Panc1 (cell line): ENCODE measurements around the gene HSP90B1. TPM values are rescaled to one million over a fixed set of nuclear protein-coding genes. Genes with fewer than 3 reads are reported as not detected.

Experiments
- ATAC-seq: fragments of 200-7000 bp; cut with Tn5 transposase; 2 replicates; pipeline ENCODE4 v1.9.1; 2020; ENCODE audit warnings: mild to moderate bottlenecking, moderate library complexity
- BruUV-seq: library from RNA; stranded (reverse); fragments of 400-500 nt; replicated peaks from 2 replicates; lab custom pipeline; 2021; lab: Mats Ljungman, UMichigan
- CTCF ChIA-PET: fragments of 300-600 bp; sonication (Branson Sonifier 250); formaldehyde crosslinking; loops from one replicate; lab custom pipeline; 2022; ENCODE audit warnings: antibody characterized with exemption; lab: Charles Lee
- POLR2A ChIA-PET: fragments of 300-600 bp; sonication (Branson Sonifier 250); formaldehyde crosslinking; loops from one replicate; lab custom pipeline; 2022; ENCODE audit warnings: antibody characterized with exemption; lab: Charles Lee
- DNase-seq: peaks from one replicate; pipeline ENCODE4 v3.0.0-alpha.2; 2010; ENCODE audit warnings: low read depth, low spot score
- H3K27ac ChIP-seq: 2 replicates; pipeline ENCODE4 v1.5.1; 2011; ENCODE audit warnings: mild to moderate bottlenecking, low read length, inconsistent platforms
- H3K27me3 ChIP-seq: fragments of 200-500 bp; sonication (Bioruptor generic); 2 replicates; pipeline ENCODE4 v1.6.0; 2014; ENCODE audit warnings: low read length, inconsistent platforms; ENCODE audit not compliant: control insufficient read depth, insufficient read depth
- H3K36me3 ChIP-seq: fragments of 200-500 bp; sonication (Bioruptor generic); 2 replicates; pipeline ENCODE4 v1.5.1; 2014; ENCODE audit warnings: inconsistent platforms, mild to moderate bottlenecking, low read length, moderate library complexity; ENCODE audit not compliant: control insufficient read depth, insufficient read depth
- H3K4me1 ChIP-seq: 2 replicates; pipeline ENCODE4 v1.5.1; 2011; ENCODE audit warnings: inconsistent platforms, mild to moderate bottlenecking, low read length, moderate library complexity; ENCODE audit not compliant: control insufficient read depth, insufficient read depth
- H3K4me3 ChIP-seq, 2 experiments: 2 replicates each; pipeline ENCODE4 v1.5.1; 2011 to 2012; ENCODE audit warnings: low read depth in 2 of 2, low read length in 2 of 2, mild to moderate bottlenecking in 2 of 2, inconsistent platforms in 1 of 2, moderate library complexity in 1 of 2
- H3K9me3 ChIP-seq: fragments of 200-500 bp; sonication (Bioruptor generic); 2 replicates; pipeline ENCODE4 v1.5.1; 2014; ENCODE audit warnings: low read depth, mild to moderate bottlenecking, inconsistent platforms, low read length, moderate library complexity; ENCODE audit not compliant: control insufficient read depth, insufficient read depth
- CTCF ChIP-seq: fragments of 450-650 bp; IDR thresholded peaks from 2 replicates; pipeline ENCODE4 v1.5.1; 2017; ENCODE audit warnings: mild to moderate bottlenecking
- POLR2AphosphoS5 ChIP-seq: IDR thresholded peaks from 2 replicates; pipeline ENCODE4 v1.6.1; 2012; ENCODE audit warnings: mild to moderate bottlenecking, low read depth, low read length, moderate library complexity
- REST ChIP-seq, 2 experiments: IDR thresholded peaks; 2 replicates each; pipeline ENCODE4 v1.6.1; 2011 to 2012; ENCODE audit warnings: low read depth in 2 of 2, control low read depth in 1 of 2, low read length in 1 of 2, mild to moderate bottlenecking in 1 of 2, moderate library complexity in 1 of 2; ENCODE audit not compliant: insufficient read depth in 1 of 2
- SIN3A ChIP-seq: IDR thresholded peaks from 2 replicates; pipeline ENCODE4 v1.6.1; 2012; ENCODE audit warnings: low read depth, mild to moderate bottlenecking, low read length, moderate library complexity, borderline replicate concordance; ENCODE audit not compliant: insufficient read depth
- TCF7L2 ChIP-seq: IDR thresholded peaks from 2 replicates; pipeline ENCODE4 v1.6.1; 2011; ENCODE audit warnings: mild to moderate bottlenecking, low read depth, low read length, inconsistent platforms
- in situ Hi-C: cut with HindIII; loops from 2 replicates; pipeline ENCODE4 v1.10.0; 2016; ENCODE audit warnings: low sequenced_read_pairs, low pct_unique_long_range_greater_than_20kb
- intact Hi-C: fragments of 100-400 bp; cut with micrococcal nuclease; formaldehyde crosslinking; loops from one replicate; pipeline ENCODE4 v1.10.0; 2022; ENCODE audit not compliant: unreplicated experiment
- total RNA-seq: library from RNA; stranded (reverse); gene quantifications from one replicate; pipeline ENCODE4 v1.2.1, GENCODE V29; 2021; ENCODE audit not compliant: unreplicated experiment

The HSP90B1 gene
- total RNA-seq, 1 experiment from 2014 or later: 503 TPM

- DNase-seq (no peak), ATAC-seq (peak; percentile 27; the same call in 1 of the 2 replicates)
- peaks cover 16% of the 10 kb centered on the region for H3K4me1 ChIP-seq
- no TSS peak for BruUV-seq
- POLR2A ChIA-PET: no interaction called here
- H3K9me3 ChIP-seq: no peaks in the 10 kb centered on the region
- peaks cover 82% of the 10 kb centered on the region for H3K36me3 ChIP-seq
- intact Hi-C loops: no loop called here
- CTCF ChIA-PET: no interaction called here
- H3K4me3 ChIP-seq: no peak overlapping the region
- in situ Hi-C loops: no loop called here
- no peak overlapping the region for H3K27ac ChIP-seq
- H3K27me3 ChIP-seq: no peaks in the 10 kb centered on the region
- no peak for TF ChIP-seq CTCF
- no peak for TF ChIP-seq POLR2AphosphoS5
- no peak for TF ChIP-seq REST (IDR thresholded peaks at IDR 0.05; ENCODE audit: insufficient read depth in 1 of 2, low read depth in 2 of 2, low read length in 1 of 2)
- TF ChIP-seq TCF7L2: no peak
- no peak for TF ChIP-seq SIN3A
These were observed 6.5 kb downstream of the HSP90B1 start for GRCh38 chr12:103936679-103937078.

GRCh38 chr12:103944964-103945363, 14.8 kb downstream of the HSP90B1 start:
- Histone ChIP-seq H3K9me3 (no peaks in the 10 kb centered on the region), H3K27me3 (no peaks in the 10 kb centered on the region), H3K36me3 (peaks cover 85% of the 10 kb centered on the region), H3K27ac (no peak overlapping the region; the same call in 1 of the 2 replicates), H3K4me1 (no peaks in the 10 kb centered on the region), H3K4me3 (no peak overlapping the region)
- intact Hi-C loops: no loop called here
- TF ChIP-seq TCF7L2 (no peak), CTCF (no peak), POLR2AphosphoS5 (no peak), REST (IDR thresholded peaks at IDR 0.05; ENCODE audit: insufficient read depth in 1 of 2, low read depth in 2 of 2, low read length in 1 of 2) (no peak), SIN3A (no peak)
- ATAC-seq (no peak), DNase-seq (no peak)
- no TSS peak for BruUV-seq
- POLR2A ChIA-PET: no interaction called here
- CTCF ChIA-PET: no interaction called here
- in situ Hi-C loops: no loop called here
